Astrocyte of the cerebellum (primary cell): ENCODE data around the gene LCP2.

Experiments used
- DNase-seq: peaks from one replicate; pipeline ENCODE4 v3.0.0-alpha.2; 2011; ENCODE audit warnings: low read depth
- H3K4me3 ChIP-seq: 2 replicates; pipeline ENCODE4 v1.5.1; 2011; ENCODE audit warnings: mild to moderate bottlenecking, low read depth, low read length, moderate library complexity
- CTCF ChIP-seq: IDR thresholded peaks from 2 replicates; pipeline ENCODE4 v1.5.1; 2012; ENCODE audit warnings: low read length, low read depth, moderate library complexity, mild to moderate bottlenecking; ENCODE audit errors: missing control alignments
- in situ Hi-C: cut with HindIII; loops from 2 replicates; pipeline ENCODE4 v1.10.0; 2017; ENCODE audit warnings: low sequenced_read_pairs

The LCP2 gene

GRCh38 chr5:170301981-170302652 is 4.5 kb upstream of the LCP2 start:
- no peak for DNase-seq
- H3K4me3 ChIP-seq: no peak overlapping the region
- in situ Hi-C loops: no loop called here
- TF ChIP-seq CTCF: no peak

GRCh38 chr5:170301149-170301548 is 3.6 kb upstream of the LCP2 start:
- no peak for DNase-seq
- TF ChIP-seq CTCF: no peak
- in situ Hi-C loops: no loop called here
- no peak overlapping the region for H3K4me3 ChIP-seq

GRCh38 chr5:170300361-170301013 is 2.9 kb upstream of the LCP2 start:
- no peak overlapping the region for H3K4me3 ChIP-seq
- no peak for TF ChIP-seq CTCF
- in situ Hi-C loops: no loop called here
- DNase-seq: no peak

- TF ChIP-seq CTCF: no peak
- in situ Hi-C loops: no loop called here
- no peak overlapping the region for H3K4me3 ChIP-seq
- DNase-seq: no peak
Observed at GRCh38 chr5:170296935-170297588, 515 bp downstream of the LCP2 start.

GRCh38 chr5:170296036-170296934 is 1.3 kb downstream of the LCP2 start:
- in situ Hi-C loops: no loop called here
- H3K4me3 ChIP-seq: no peak overlapping the region
- no peak for DNase-seq
- no peak for TF ChIP-seq CTCF

GRCh38 chr5:170294556-170294955 is 3.0 kb downstream of the LCP2 start:
- H3K4me3 ChIP-seq: no peak overlapping the region
- DNase-seq: no peak
- TF ChIP-seq CTCF: no peak
- in situ Hi-C loops: no loop called here
